T-helper 1 cell treated with Interleukin-12 subunit alpha and Interleukin-12 subunit beta and Interleukin-4 antibody, amounts not matched to agents 30 ng/mL and 1 ng/mL, for 36 hours (primary cell): Measurements from ENCODE around the gene WIPF2. TPM values are rescaled to one million over a fixed set of nuclear protein-coding genes. Genes with fewer than 3 reads are reported as not detected.

Experiments
- intact Hi-C: fragments of 100-400 bp; cut with micrococcal nuclease; formaldehyde crosslinking; loops from one replicate; pipeline ENCODE4 v1.15.1; 2024
- total RNA-seq: library from RNA; stranded (reverse); gene quantifications from 2 replicates; pipeline ENCODE4 v1.2.3, GENCODE V29; 2022

WIPF2 gene
- total RNA-seq: 26.8 and 29.1 TPM in 2 replicates

DNA sequence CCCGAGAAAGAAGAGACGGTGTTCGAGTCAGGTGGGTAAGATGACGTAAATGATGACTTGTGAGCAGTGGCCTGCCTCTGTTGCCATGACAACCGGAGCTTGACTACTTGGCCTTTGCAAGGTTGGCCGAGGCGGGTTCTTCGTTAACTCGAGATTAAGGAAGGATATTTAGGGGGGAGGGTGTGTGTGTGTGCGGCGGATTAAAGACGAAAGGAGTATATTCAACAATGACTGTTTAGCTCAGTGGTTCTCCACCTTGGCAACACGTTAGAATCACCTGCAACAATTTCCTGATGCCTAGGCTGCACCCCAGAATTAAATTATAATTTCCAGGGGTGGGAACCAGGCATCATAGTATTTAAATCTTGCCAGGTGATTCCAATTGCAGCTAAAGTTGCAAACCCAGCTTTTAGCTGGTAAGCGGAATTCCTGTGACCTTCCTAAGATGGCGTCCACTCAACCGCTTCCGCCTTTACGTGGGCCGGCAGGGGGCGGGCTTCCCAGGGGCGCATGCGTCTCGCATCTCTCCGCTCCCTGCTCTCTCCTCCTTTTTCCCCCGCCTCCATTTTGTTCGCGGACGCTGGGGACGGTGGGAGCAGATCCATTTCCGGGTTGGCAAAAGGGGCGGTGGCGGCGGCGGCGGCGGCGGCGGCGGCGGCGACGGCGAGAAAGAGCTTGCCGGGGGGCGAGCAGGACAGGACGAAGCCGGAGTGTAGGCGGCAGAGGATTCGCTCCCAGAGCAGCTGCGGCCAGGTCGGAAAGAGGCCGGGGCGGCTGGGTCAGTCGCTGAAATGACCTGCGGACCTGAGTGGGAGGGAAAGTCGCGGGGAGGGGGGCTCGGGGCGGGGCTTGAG, at the start of gene WIPF2:
Gene WIPF2 (plus strand): TSS at position 565 of the 854 bp plus-strand sequence. CDS start 37,156 bp downstream, outside the sequence.
- intact Hi-C loops: loop anchor here (1.0 to 10.0 kb wide), 11 partner anchors 17 to 346 kb away; partner anchors contain the start of genes CASC3, CCR7, CDC6 and MED24

- intact Hi-C loops: no loop called here
These were observed 48.8 kb upstream of the WIPF2 start for GRCh38 chr17:40170325-40170724.

- intact Hi-C loops: no loop called here
These were observed 47.4 kb upstream of the WIPF2 start for GRCh38 chr17:40171750-40172149.

GRCh38 chr17:40173091-40173777, 45.9 kb upstream of the WIPF2 start:
- intact Hi-C loops: no loop called here

DNA sequence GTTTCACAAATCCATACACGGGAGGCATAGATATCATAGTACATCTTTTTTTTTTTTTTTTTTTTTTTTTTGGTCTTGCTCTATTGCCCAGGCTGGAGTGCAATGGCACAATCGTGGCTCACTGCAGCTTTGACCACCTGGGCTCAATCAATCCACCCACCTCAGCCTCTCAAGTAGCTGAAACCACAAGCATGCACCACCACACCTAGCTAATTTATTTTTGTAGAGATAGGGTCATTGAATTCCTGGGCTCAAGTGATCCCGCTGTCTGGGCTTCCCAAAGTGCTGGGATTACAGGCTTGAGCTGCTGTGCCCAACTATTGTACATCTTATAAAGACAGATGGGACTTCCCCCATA, 45.3 kb upstream of the WIPF2 start:
- intact Hi-C loops: no loop called here

DNA sequence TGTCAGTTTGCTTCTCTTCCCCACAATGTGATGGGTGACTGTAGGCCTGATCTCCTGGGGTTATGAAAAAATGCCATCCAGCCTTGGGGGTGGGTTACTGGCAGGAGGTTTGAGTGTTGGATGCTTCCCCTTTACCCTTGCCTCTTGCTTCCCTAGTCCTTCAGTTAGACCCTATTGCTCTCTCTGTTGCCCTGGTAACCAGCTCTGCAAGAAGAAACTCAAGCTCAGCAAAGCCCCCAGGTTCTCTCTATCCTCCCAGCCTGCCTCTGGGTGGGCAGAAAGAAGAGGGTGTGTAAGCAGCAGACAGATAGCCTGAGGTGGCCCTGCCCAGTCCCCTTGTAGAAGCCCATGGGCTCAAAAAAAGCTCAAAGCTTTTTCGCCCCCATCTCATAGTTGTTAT, 44.6 kb upstream of the WIPF2 start:
- intact Hi-C loops: no loop called here

GRCh38 chr17:40175928-40176753, 43.0 kb upstream of the WIPF2 start:
- intact Hi-C loops: loop anchor here (2.0 kb wide), 1 partner anchor 63 kb away; no protein-coding TSS in a partner anchor

DNA sequence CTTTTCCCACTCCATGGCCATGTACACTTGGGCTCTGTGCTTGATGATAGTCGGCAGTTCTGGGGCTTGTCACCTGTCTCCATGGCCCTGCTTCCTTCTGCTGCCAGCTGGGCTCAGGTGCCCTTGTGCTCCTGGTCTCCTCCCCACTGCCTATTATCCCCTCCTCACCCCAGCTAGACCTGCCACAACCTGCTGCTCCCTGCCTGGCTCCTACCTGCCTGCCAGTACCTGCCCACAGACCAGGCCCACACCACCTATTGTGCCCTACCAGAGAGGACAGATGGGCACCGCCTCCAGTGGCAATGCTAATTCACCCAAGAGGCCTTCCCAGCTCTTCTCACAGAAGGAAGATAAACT, 42.4 kb upstream of the WIPF2 start:
- intact Hi-C loops: loop anchor here (1.0 to 2.0 kb wide), 4 partner anchors 15 to 64 kb away; partner anchors contain the start of gene CASC3

DNA sequence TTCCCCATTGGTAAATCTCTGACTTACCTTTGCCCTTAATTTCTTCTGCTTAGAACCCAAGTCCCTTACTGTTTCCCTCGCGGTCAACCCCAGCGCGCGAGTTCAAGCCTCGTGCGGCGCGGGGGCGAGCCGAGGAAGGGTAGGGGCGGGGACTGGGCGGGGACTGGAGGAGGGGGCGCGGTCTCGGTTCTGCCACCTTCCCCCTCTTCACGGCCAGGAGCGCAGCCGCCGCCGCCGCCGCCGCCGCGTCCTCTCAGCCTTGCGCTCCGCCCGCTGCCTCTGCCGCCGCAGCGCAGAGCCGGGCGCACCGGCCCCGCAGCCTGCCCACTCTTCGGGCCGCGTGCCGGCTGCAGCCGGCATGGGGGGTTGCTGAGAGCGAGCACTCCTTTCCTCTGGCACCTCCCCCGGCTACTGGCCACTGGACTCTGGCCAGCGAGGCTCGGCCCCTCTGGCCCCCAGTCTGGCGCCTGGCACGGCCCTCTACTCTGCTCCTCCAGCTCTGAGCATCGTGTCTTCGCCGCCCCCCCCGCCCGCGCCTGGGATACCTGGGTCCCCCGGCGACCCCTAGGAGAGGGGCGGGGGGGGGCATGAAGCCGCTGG, 41.7 kb upstream of the WIPF2 start, which contains the start of gene RAPGEFL1:
Gene RAPGEFL1 (plus strand): TSS at position 196 of the 600 bp plus-strand sequence. CDS start 392 bp downstream, at position 588.
- intact Hi-C loops: loop anchor here (1.0 to 2.0 kb wide), 4 partner anchors 14 to 65 kb away; partner anchors contain the start of gene CASC3

DNA sequence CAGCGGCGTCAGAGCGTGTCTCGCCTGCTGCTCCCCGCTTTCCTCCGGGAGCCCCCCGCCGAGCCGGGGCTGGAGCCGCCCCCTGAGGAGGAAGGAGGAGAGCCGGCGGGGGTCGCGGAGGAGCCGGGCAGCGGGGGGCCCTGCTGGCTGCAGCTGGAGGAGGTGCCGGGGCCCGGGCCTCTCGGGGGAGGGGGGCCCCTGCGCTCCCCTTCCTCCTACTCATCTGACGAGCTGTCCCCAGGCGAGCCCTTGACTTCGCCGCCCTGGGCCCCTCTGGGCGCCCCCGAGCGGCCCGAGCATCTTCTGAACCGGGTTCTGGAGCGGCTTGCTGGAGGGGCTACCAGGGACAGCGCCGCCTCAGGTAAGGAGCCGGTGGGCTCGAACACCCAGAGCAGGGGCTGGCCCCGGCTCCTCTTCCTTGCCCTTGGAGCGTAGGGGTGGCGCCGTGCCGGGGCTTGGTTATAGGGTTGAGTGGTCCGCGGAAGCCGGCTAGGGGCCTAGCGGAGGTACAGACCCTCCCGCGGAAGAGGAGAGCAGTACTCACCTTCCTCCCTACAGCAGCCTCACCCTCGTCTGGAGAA, 41.0 kb upstream of the WIPF2 start:
- intact Hi-C loops: no loop called here

GRCh38 chr17:40178660-40179059, 40.4 kb upstream of the WIPF2 start:
- intact Hi-C loops: no loop called here

GRCh38 chr17:40179923-40180659, 39.0 kb upstream of the WIPF2 start:
- intact Hi-C loops: no loop called here

DNA sequence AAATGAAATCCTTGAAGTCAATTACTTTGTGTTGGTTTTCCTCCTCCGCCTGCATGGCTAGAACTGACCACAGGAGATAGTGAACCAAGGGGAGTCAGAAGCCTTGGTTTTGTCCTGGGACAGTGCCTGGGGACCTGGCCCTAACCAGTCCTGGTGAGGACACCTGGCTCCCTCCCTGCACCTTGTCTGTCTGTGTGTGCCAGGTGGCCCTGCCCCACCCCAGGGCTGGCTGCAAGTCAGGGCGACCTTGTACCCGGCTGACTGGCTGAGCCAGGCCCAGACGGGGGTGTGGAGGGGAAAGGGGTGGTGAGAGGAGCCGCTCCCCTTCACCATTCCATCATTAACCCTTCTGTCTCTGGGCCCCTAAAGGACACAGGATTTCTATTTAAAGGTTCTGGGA, 38.4 kb upstream of the WIPF2 start:
- intact Hi-C loops: no loop called here

GRCh38 chr17:40181205-40181604, 37.9 kb upstream of the WIPF2 start:
- intact Hi-C loops: no loop called here

DNA sequence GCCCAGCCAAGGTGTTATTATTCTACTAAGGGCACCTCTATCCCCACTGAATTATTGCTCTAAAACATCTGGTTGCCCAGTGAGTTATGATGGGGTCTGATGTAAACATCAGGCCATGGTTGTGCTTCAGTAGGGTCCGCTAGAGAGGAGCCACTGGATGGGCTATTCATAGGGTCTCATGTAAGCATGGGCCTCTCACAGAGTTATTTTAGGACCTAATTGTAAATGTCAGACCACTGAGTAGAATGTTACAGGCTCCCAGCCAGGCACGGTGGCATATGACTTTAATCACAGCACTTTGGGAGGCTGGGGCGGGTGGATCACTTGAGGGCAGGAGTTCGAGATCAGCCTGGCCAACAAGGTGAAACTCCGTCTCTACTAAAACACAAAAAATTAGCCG, 36.5 kb upstream of the WIPF2 start:
- intact Hi-C loops: no loop called here

GRCh38 chr17:40187238-40187637, 31.9 kb upstream of the WIPF2 start:
- intact Hi-C loops: no loop called here

GRCh38 chr17:40188694-40189093, 30.4 kb upstream of the WIPF2 start:
- intact Hi-C loops: no loop called here

- intact Hi-C loops: loop anchor here (1.0 kb wide), 3 partner anchors 13 to 177 kb away; partner anchors contain the start of gene RAPGEFL1
These were observed 28.7 kb upstream of the WIPF2 start for GRCh38 chr17:40190197-40191021.
